ENCODE data around the gene GSTA5.
"Not testable (repeated sequence)": the region's sequence is repeated elsewhere in the genome, so short reads cannot be mapped to it uniquely, and the experiment has no call there.

The GSTA5 gene

GRCh38 chr6:52830869-52831268 lies 9.7 kb downstream of the GSTA5 start:
- DNase-seq, result not testable (repeated sequence)

GRCh38 chr6:52829046-52829817 lies 11.4 kb downstream of the GSTA5 start:
- DNase-seq, result no peak

DNA sequence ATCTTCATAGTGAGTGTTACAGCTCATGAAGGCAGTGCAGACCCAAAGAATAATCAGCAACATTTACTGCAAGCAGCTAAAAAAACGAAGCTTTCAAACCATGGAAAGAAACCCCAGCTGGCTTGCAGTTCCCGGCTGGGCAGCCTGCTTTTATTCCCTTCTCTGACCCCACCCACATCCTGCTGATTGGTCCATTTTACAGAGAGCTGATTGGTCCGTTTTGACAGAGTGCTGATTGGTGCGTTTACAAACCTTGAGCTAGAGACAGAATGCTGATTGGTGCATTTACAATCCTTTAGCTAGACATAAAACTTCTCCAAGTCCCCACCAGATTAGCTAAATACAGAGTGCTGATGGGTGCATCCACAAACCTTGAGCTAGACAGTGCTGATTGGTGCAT lies 12.0 kb downstream of the GSTA5 start:
- not testable (repeated sequence) for DNase-seq

GRCh38 chr6:52827073-52827783 lies 13.4 kb downstream of the GSTA5 start:
- not testable (repeated sequence) for DNase-seq

GRCh38 chr6:52826513-52826912 lies 14.1 kb downstream of the GSTA5 start:
- no peak for DNase-seq

DNA sequence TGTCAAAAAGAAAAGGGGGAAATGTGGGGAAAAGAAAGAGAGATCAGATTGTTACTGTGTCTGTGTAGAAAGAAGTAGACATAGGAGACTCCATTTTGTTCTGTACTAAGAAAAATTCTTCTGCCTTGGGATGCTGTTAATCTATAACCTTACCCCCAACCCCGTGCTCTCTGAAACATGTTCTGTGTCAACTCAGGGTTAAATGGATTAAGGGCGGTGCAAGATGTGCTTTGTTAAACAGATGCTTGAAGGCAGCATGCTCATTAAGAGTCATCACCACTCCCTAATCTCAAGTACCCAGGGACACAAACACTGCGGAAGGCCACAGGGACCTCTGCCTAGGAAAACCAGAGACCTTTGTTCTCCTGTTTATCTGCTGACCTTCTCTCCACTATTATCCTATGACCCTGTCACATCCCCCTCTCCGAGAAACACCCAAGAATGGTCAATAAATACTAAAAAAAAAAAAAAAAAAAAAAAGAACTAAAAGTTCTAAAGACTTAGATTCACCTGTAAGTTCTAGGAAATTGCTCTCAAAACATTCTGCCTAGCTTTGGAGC lies 14.6 kb downstream of the GSTA5 start:
- DNase-seq, result not testable (repeated sequence)

DNA sequence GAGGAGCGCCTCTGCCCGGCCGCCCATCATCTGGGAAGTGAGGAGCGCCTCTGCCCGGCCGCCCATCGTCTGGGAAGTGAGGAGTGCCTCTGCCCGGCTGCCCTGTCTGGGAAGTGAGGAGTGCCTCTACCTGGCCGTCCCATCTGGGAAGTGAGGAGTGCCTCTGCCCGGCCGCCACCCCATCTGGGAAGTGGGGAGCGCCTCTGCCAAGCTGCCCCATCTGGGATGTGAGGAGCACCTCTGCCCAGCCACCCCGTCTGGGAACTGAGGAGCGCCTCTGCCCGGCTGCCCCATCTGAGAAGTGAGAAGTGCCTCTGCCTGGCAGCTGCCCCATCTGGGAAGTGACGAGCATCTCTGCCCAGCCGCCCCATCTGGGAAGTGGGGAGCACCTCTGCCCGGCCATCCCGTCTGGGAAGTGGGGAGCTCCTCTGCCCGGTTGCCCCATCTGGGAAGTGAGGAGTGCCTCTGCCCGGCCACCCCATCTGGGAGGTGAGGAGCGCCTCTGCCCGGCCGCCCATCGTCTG lies 15.3 kb downstream of the GSTA5 start:
- DNase-seq, result not testable (repeated sequence)

GRCh38 chr6:52821842-52822241 lies 18.8 kb downstream of the GSTA5 start:
- DNase-seq, result no peak

- no peak for DNase-seq
Observed at GRCh38 chr6:52820198-52820597, 20.4 kb downstream of the GSTA5 start.

- no peak for DNase-seq
Observed at GRCh38 chr6:52815167-52816092, 25.2 kb downstream of the GSTA5 start.

- DNase-seq, result not testable (repeated sequence)
Observed at GRCh38 chr6:52814545-52814944, 26.1 kb downstream of the GSTA5 start.

DNA sequence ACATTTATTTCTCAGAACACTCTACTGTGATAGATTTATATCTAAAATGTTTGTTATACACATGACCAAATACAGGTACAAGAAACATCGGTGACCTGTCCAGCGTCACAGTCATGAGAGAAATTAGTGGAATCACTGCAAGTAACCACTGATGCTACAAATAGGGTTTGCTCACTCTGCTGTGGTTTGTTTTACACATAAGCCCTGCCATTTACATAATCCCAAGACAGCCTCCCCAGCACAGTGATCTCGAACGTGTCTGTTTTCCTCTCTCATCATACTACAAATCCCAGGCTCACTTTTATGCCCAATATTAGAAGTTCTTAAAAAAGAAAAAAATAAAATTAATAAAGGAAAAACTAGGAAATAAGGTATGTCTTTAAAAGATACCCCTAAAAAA lies 30.8 kb downstream of the GSTA5 start:
- not testable (repeated sequence) for DNase-seq

GRCh38 chr6:52808660-52809059 lies 32.0 kb downstream of the GSTA5 start:
- no peak for DNase-seq

GRCh38 chr6:52803668-52804255 lies 36.9 kb downstream of the GSTA5 start, which contains the start of gene GSTA1:
GSTA1 (minus strand) TSS chr6:52803816; CDS start chr6:52799267, 4,549 bp downstream.
- not testable (repeated sequence) for DNase-seq

- no peak for DNase-seq
Observed at GRCh38 chr6:52802806-52803205, 37.8 kb downstream of the GSTA5 start.

DNA sequence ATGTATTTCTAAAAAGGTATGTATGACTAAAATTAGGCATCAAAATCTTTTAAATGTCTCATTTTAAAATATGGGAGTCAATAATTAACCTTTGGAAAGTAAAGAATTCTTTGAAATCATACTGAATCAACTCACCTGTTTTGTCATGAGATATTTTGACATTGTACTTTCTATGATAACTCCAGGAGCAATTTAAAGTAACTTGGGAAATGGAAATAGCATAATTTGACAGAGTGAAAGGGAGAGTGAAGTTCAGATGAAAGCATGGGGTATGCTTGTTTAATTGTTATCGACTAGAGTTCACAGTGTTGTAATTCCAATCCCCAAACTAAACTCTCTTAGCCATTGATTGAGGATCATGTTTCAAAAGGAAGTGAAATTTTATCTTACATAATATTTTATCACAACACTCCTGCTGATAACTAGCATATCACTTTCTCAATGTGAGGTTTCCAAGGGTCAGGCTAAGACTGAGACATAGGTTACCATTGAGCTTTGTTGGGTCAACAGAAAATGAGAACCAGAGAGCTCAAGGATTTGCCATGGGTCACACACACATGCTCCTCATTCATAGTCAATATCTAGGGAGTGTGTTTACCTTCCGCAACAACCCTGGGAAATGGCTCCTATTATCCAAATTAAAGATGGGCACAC lies 39.3 kb downstream of the GSTA5 start:
- no peak for DNase-seq

DNA sequence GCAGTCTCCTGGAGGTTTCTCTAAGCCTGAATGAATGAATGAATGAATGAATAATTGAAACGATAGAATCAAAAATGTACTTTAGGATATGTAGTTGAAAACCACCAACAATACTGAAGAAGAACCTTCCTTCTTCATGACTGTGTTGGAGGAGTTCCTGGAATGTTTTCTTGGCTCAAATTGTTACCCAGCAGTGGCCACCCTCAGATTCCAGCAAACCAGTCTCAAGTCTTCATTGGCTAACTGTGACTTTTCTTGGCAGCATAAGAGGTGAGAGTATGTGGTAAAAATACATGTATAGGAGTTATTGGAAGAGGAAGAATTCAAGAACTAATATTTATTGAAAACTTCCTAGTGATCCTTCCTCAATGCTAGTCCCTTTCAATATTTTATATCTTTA lies 41.3 kb downstream of the GSTA5 start:
- not testable (repeated sequence) for DNase-seq

DNA sequence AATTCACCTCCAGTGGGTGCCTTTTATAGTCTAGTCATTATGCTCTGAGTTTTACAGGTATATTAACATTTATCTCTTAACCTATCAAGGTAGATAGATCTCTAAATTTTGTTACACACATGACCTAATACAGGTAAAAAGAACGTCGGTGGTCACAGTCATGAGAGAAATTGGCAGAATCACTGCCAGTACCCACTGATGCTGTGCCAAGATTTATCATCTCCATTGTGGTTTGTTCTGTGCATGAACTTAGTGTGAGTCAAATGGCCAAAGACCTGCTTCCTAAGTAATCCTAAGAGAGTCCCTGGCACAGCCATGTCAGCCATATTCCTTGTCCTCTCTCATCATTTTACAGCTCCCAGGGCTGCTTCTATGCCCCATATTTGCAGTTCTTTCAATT lies 46.2 kb downstream of the GSTA5 start:
- not testable (repeated sequence) for DNase-seq

- no peak for DNase-seq
Observed at GRCh38 chr6:52790861-52791260, 49.8 kb downstream of the GSTA5 start.

- not testable (repeated sequence) for DNase-seq
Observed at GRCh38 chr6:52789658-52790057, 51.0 kb downstream of the GSTA5 start.

DNA sequence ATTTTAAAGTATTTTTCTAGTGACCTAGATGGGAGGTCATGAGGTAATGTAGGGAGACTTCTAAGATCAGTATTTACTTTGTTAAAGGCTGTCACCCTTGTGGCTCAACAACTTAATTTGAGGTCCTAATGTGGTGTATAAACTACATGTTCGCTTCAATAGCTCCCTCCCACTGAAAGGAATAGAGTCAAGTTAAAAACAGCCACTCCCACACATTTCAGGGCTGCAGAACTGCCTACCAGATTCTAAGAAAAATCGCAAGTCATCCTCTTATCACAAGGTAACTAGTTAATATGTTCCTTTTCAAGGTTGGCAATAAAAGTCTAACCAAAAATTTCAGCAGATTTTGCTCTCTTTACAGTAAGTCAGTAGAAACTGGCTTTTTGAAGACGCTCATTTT lies 52.1 kb downstream of the GSTA5 start:
- DNase-seq, result no peak

DNA sequence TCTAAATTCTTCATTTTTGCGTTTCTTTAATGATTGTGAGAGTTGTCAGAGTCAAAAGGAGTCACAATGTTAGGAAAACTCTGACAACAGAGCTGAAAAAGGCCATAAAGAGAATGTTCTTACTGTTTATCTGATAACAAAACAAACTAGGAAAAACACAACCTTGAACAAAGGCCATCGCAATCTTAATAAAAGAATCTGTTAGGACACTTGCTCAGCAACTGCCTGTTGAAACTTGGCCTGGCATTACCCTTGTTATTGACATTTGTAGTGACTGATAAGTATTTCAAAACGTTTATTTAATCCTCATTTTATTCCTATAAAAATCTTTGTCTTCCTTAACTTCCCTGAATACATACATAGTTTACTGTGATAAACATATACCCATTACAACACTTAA lies 52.7 kb downstream of the GSTA5 start:
- no peak for DNase-seq

Data from NCI-H1417 treated with DMSO at 0.1 percent for 48 hours (cell line).